NCI-H1436 treated with DMSO at 0.1 percent for 48 hours (cell line): ENCODE data around the gene ADIPOR2.

Experiments
- DNase-seq: peaks from one replicate; lab custom pipeline; 2025; lab: John Stamatoyannopoulos, UW

ADIPOR2 gene

GRCh38 chr12:1776170-1776921 lies 85.5 kb downstream of the ADIPOR2 start:
- no peak for DNase-seq

DNA sequence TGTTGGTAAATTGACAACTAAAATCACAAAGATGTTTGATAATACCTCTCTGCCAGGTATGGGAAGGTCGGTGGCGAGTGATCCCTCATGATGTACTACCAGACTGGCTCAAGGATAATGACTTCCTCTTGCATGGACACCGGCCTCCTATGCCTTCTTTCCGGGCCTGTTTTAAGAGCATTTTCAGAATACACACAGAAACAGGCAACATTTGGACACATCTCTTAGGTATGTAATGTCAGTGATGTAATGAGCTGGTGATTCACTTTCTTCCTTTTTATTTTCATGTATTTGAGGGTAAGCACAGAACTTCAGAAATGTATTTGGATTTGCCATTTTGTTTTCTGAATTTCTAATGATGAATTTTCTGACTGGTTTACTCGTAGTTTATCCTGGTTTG lies 86.9 kb downstream of the ADIPOR2 start:
- no peak for DNase-seq

GRCh38 chr12:1778911-1779310 lies 88.0 kb downstream of the ADIPOR2 start:
- DNase-seq, result no peak

DNA sequence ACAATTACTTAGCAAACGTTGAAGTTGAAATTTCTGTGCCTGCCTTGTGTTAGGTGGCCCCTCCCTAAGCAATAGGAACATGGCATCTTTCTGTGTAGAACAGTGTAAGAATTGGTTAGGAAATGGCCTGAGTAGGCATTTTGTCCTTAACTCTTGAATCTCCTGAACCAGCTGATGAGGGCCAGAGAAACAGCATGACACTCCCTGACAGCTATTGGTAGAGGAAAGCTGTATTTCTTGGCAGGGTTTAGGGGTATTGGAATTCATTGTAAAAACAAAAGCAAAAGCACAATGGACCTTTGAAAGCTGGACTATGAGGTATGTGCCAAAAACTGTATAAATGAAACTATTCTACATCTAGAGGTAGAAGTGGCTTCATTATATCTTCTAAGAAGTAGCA lies 88.9 kb downstream of the ADIPOR2 start:
- no peak for DNase-seq

- DNase-seq, result no peak
Measured at GRCh38 chr12:1781772-1782171, 90.9 kb downstream of the ADIPOR2 start.

DNA sequence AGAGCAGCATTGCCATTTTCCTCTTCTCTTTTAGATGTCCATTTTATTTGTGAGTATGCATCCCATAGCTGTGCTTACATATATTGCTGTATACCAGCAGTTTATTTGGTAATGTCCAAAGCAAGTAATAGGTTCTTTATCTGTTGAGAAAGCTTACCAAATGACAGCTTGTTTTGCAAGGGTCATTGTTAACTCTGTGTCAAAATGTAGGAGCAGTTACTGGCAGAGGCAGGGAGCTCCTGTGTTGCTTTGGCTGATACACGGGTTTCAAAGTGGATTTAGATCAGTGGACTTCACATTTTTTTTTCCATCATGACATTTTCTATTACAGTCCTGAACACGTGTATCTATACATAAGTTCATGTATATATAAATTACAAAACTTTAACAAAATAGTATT lies 91.3 kb downstream of the ADIPOR2 start:
- no peak for DNase-seq

DNA sequence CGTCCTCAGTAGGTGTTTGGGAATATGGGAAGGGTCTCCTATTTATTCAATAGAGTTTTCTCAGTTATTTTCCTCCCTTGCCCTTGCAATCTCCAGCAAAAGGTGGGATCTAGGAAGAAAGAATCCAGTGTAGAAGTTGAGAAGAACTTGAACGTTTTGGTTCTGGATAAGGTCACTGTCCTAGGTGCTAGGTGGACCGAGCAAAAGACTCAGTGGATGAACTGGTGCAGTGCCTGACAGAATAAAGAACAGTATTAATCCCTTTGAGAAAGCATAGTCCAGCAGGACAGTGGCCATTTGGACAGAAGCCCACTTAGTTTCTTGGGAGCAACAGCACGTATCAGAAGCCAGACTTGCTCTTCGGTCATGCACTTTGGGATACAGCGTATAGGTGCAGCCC lies 96.8 kb downstream of the ADIPOR2 start:
- no peak for DNase-seq

- no peak for DNase-seq
Measured at GRCh38 chr12:1790444-1790843, 99.6 kb downstream of the ADIPOR2 start.

GRCh38 chr12:1791104-1791841 lies 100.4 kb downstream of the ADIPOR2 start:
- no peak for DNase-seq

- no peak for DNase-seq
Measured at GRCh38 chr12:1792406-1792805, 101.5 kb downstream of the ADIPOR2 start.

GRCh38 chr12:1793426-1794210 lies 102.7 kb downstream of the ADIPOR2 start:
- DNase-seq, result no peak

GRCh38 chr12:1794440-1795090 lies 103.7 kb downstream of the ADIPOR2 start:
- DNase-seq, result no peak

GRCh38 chr12:1795221-1795784 lies 104.4 kb downstream of the ADIPOR2 start:
- no peak for DNase-seq

GRCh38 chr12:1795785-1796514 lies 105.1 kb downstream of the ADIPOR2 start:
- DNase-seq, result no peak

DNA sequence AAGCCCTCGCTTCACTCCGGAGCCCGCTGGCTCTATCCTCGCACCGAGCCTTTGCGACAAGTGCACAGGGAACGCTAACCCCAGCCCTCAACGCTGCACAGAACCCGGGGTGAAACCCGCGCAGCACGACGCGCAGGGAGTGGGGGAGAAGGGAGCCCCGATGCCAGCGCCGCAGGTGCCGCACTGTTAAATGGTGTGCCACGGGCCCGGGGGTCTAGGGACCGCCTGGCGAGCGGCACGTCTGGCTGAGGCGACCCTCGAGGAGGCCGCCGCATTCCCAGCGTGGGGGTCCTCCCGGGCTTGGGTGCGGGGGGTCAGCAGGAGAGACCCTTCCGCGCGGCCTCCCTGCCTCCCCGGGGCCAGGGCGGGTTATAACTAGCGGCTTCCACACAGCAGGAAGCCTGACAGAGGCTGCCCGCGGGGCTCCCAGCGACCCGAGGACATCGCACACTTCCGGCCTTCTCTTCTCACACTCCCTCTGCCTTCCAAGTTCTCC lies 105.7 kb downstream of the ADIPOR2 start:
- DNase-seq, result no peak

GRCh38 chr12:1797011-1797901 lies 106.4 kb downstream of the ADIPOR2 start:
- no peak for DNase-seq

DNA sequence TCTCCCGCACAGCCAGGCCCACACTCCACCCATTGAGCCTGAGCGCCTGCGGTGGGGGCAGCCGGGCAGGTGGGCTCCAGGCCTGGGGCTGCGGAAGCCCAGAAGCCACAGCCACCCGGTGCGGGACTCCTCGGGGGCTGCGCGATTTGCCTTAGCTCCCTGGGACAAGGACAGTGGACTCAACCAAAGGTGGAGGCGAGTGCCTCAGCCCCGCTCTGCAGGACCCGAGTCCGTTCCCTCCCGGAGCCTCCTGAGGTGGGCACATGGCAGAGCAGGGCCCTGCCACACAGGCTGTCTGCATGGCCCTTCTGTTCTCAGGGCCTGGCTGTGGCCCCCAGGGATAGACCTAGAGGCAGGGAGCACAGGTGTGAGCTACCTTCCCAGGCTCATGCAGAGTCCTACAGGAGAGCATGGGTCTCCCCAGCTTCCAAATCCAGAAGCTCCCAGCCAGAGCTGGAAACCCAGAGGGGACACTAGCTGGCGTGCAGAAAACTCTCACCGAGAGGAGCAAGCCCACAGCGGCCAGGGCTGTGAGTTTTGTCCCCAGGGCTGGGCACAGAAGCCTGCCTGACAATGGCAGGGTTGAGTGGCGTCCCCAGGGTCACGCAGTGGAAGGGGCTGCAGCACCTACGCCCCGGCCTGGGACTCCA lies 107.2 kb downstream of the ADIPOR2 start:
- no peak for DNase-seq

DNA sequence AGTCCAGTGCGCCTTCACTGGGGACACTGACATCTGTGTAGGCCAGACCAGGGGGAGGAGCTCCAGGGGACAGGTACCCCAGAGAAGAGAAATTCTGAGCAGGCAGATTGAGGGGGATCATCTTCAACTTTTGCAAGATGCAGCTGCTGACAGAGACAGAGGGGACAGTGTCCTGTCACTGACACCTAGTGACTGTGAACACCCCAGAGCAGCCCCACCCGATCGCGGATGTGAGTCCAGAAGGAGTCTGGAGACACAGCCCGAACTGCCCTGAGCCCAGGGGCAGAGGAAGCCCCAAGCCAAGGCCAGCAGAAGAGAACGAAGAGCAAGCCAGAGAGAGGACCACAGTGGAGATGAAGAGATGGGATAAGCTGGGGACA lies 107.8 kb downstream of the ADIPOR2 start:
- DNase-seq, result no peak

DNA sequence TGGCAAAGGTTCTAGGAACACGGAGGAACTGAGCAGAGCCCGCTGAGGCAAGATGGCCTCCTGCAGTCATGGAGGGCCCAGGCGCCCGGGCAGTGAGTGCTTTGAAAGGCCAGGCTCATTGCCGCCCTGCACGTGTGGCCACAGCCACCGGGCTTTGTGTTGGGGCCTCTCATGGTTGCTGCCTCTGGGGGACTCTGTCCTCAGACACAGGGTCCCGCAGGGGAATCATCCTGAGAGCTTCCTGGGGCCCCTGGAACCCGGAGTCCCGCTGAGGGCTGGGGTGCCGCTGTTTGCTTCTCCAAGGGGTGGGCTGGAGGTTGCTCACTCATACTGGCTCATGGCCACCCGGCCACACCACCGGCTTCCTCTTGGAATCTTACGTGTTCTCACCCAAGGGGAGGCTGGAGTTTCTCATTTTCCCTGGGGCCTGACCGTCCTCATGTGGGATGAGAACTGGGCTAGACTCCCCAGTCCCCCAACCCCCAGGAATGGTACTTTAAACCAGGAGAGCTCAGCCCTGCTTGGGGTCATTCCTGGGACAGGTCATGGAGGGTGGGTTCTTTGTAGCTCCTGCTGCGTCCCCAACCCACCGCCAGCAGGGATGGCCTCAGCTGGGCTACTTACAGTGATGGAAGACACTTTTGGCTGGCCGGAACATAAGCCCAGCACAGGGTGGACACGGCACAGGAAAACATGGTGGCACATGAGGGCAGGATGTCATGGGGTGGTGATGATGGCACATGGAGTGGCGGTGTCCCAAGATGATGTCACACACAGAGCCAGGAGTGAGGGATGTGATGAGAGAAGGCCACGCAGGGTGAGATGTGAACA lies 108.4 kb downstream of the ADIPOR2 start:
- DNase-seq, result no peak
